HepG2 (cell line): ENCODE results near the gene SEMA3B. TPM values are rescaled to one million over a fixed set of nuclear protein-coding genes. Genes with fewer than 3 reads are reported as not detected.

Source experiments
- FIP1L1 ChIP-seq: fragments of 200-400 bp; formaldehyde crosslinking; IDR thresholded peaks from 2 replicates; pipeline ENCODE4 v1.6.1; 2018; ENCODE audit warnings: low read depth, mild to moderate bottlenecking, low read length, moderate library complexity, borderline replicate concordance; ENCODE audit not compliant: insufficient read depth
- FOXA3 ChIP-seq: IDR thresholded peaks from 2 replicates; pipeline ENCODE4 v1.6.1; 2016; ENCODE audit warnings: missing genetic modification reagents, missing compliant biosample characterization
- GPBP1L1 ChIP-seq: sonication (generic); formaldehyde crosslinking; IDR thresholded peaks from 2 replicates; pipeline ENCODE4 v1.5.0; 2020; ENCODE audit warnings: mild to moderate bottlenecking, missing genetic modification reagents
- GZF1 ChIP-seq: sonication (generic); formaldehyde crosslinking; IDR thresholded peaks from 2 replicates; pipeline ENCODE4 v1.5.1; 2020; ENCODE audit warnings: mild to moderate bottlenecking, missing genetic modification reagents
- HNF4A ChIP-seq: sonication (generic); formaldehyde crosslinking; IDR thresholded peaks from 2 replicates; pipeline ENCODE4 v1.4.0; 2020; ENCODE audit warnings: missing genetic modification reagents
- KDM6A ChIP-seq: IDR thresholded peaks from 2 replicates; pipeline ENCODE4 v1.6.1; 2016; ENCODE audit warnings: low read depth
- MLXIP ChIP-seq: sonication (generic); formaldehyde crosslinking; IDR thresholded peaks from 2 replicates; pipeline ENCODE4 v1.9.0; 2021; ENCODE audit warnings: missing genetic modification reagents, borderline replicate concordance
- MNT ChIP-seq: fragments of 450-650 bp; IDR thresholded peaks from 2 replicates; pipeline ENCODE4 v1.6.1; 2016
- NCOA2 ChIP-seq: sonication (generic); formaldehyde crosslinking; IDR thresholded peaks from 2 replicates; pipeline ENCODE4 v1.8.0; 2022; ENCODE audit warnings: inconsistent platforms
- RCOR2 ChIP-seq: IDR thresholded peaks from 2 replicates; pipeline ENCODE4 v1.6.1; 2016; ENCODE audit warnings: missing biosample characterization, missing genetic modification reagents
- RXRA ChIP-seq: sonication (generic); formaldehyde crosslinking; IDR thresholded peaks from 2 replicates; pipeline ENCODE4 v1.5.1; 2020; ENCODE audit warnings: missing genetic modification reagents
- SAFB2 ChIP-seq: sonication (generic); formaldehyde crosslinking; IDR thresholded peaks from 2 replicates; pipeline ENCODE4 v1.5.1; 2020; ENCODE audit warnings: missing genetic modification reagents, low read depth, mild to moderate bottlenecking, borderline replicate concordance
- SCMH1 ChIP-seq: sonication (generic); formaldehyde crosslinking; IDR thresholded peaks from 2 replicates; pipeline ENCODE4 v1.9.0; 2021; ENCODE audit warnings: missing genetic modification reagents, mild to moderate bottlenecking, borderline replicate concordance
- SOX13 ChIP-seq, 3 experiments: fragments of 450-650 bp in 1 of 3; sonication (generic) in 1 of 3; formaldehyde crosslinking in 1 of 3; IDR thresholded peaks in 2 of 3; conservative IDR thresholded peaks in 1 of 3; 2 replicates each; pipeline versions ENCODE4 v1.5.0 to v1.6.1; 2016 to 2020; ENCODE audit warnings: antibody characterized with exemption in 1 of 3, mild to moderate bottlenecking in 1 of 3, missing compliant biosample characterization in 1 of 3, missing genetic modification reagents in 1 of 3, moderate library complexity in 1 of 3
- SOX5 ChIP-seq: IDR thresholded peaks from 2 replicates; pipeline ENCODE4 v1.6.1; 2016; ENCODE audit warnings: borderline replicate concordance
- SRSF1 ChIP-seq: fragments of 200-400 bp; formaldehyde crosslinking; optimal IDR thresholded peaks from 2 replicates; pipeline ENCODE3; 2017; ENCODE audit warnings: mild to moderate bottlenecking, low read depth, low read length, moderate library complexity
- TBX2 ChIP-seq: sonication (generic); formaldehyde crosslinking; IDR thresholded peaks from 2 replicates; pipeline ENCODE4 v1.5.0; 2020; ENCODE audit warnings: missing genetic modification reagents, mild to moderate bottlenecking, borderline replicate concordance
- TEF ChIP-seq: sonication (generic); formaldehyde crosslinking; IDR thresholded peaks from 2 replicates; pipeline ENCODE4 v1.5.0; 2020; ENCODE audit warnings: missing genetic modification reagents
- YEATS2 ChIP-seq: sonication (generic); formaldehyde crosslinking; IDR thresholded peaks from 2 replicates; pipeline ENCODE4 v1.4.0; 2020; ENCODE audit warnings: missing genetic modification reagents, borderline replicate concordance
- ZFP36 ChIP-seq: fragments of 150-350 bp; IDR thresholded peaks from 2 replicates; pipeline ENCODE4 v1.6.1; 2018; ENCODE audit warnings: borderline replicate concordance, low read length, low read depth; ENCODE audit not compliant: partially characterized antibody
- ZFP37 ChIP-seq: sonication (generic); formaldehyde crosslinking; IDR thresholded peaks from 2 replicates; pipeline ENCODE4 v1.4.0; 2020; ENCODE audit warnings: missing genetic modification reagents, borderline replicate concordance
- ZNF251 ChIP-seq: sonication (generic); formaldehyde crosslinking; IDR thresholded peaks from 2 replicates; pipeline ENCODE4 v1.9.0; 2021; ENCODE audit warnings: mild to moderate bottlenecking, missing genetic modification reagents
- ZNF343 ChIP-seq: sonication (generic); formaldehyde crosslinking; IDR thresholded peaks from 2 replicates; pipeline ENCODE4 v1.4.0; 2020; ENCODE audit warnings: mild to moderate bottlenecking, missing genetic modification reagents
- ZNF781 ChIP-seq: sonication (generic); formaldehyde crosslinking; IDR thresholded peaks from 2 replicates; pipeline ENCODE4 v1.5.1; 2020; ENCODE audit warnings: borderline replicate concordance, mild to moderate bottlenecking, missing genetic modification reagents; ENCODE audit errors: not compliant biosample characterization
- polyA plus RNA-seq, 8 experiments: library from polyadenylated mRNA; depleted of rRNA in 3 of 8; stranded (reverse) in 7 of 8; unstranded in 1 of 8; fragments of >200 nt; fragmentation: Illumina TruSeq in 4 of 8; extraction: Trizol in 4 of 8; gene quantifications; 2 replicates each; pipeline versions ENCODE4 v1.2.1 to v1.2.3, GENCODE V29; 2011 to 2016; ENCODE audit warnings: low read depth in 4 of 8, missing spikeins in 1 of 8, mixed read lengths in 1 of 8; ENCODE audit not compliant: insufficient read depth in 1 of 8
- total RNA-seq, 5 experiments: library from RNA; depleted of rRNA; stranded (reverse); fragments of >200 nt; fragmentation: Illumina TruSeq; extraction: Trizol; gene quantifications; 2 replicates each; pipeline ENCODE4 v1.2.3, GENCODE V29; 2016; ENCODE audit warnings: low read depth in 1 of 5

The SEMA3B gene
- total and polyA plus RNA-seq, 2 of the 13 experiments (the other 11 are each of a cell fraction or from before 2014, with no cell fraction given) = 93.2 to 158 TPM

- no peak for TF ChIP-seq SOX5
- no peak for TF ChIP-seq ZFP36
- TF ChIP-seq SRSF1 = peak; percentile 88
- no peak for TF ChIP-seq RXRA (CRISPR knock-in tag)
- peak; percentile 76 for TF ChIP-seq TBX2 (CRISPR knock-in tag)
- TF ChIP-seq MNT = no peak
- peak; percentile 77 for TF ChIP-seq HNF4A (CRISPR knock-in tag)
- no peak for TF ChIP-seq GZF1 (CRISPR knock-in tag)
- no peak for TF ChIP-seq YEATS2 (CRISPR knock-in tag)
- TF ChIP-seq NCOA2 (CRISPR knock-in tag) = peak; percentile 44
- no peak for TF ChIP-seq SAFB2
- no peak for TF ChIP-seq ZFP37 (CRISPR knock-in tag)
- TF ChIP-seq MLXIP = no peak
- TF ChIP-seq SCMH1 = no peak
- no peak for TF ChIP-seq KDM6A (CRISPR knock-in tag)
- no peak for TF ChIP-seq ZNF781
- TF ChIP-seq GPBP1L1 = no peak
- TF ChIP-seq FOXA3 (CRISPR knock-in tag) = peak; percentile 27; the same call in 1 of the 2 replicates
- no peak for TF ChIP-seq SOX13 (IDR thresholded peaks at IDR 0.05)
- TF ChIP-seq SOX13 (CRISPR knock-in tag; conservative IDR thresholded peaks at IDR 0.05 in 1 of 2, IDR thresholded peaks at IDR 0.05 in 1 of 2) = peak in 1 of 2 experiments; percentile 26; a peak in 1 of 4 replicates
- TF ChIP-seq FIP1L1 = no peak
- TF ChIP-seq RCOR2 (CRISPR knock-in tag) = no peak
- TF ChIP-seq ZNF343 (CRISPR knock-in tag) = no peak
- TF ChIP-seq TEF = no peak
- no peak for TF ChIP-seq ZNF251 (CRISPR knock-in tag)
Observed at GRCh38 chr3:50268703-50269451, at the start of gene SEMA3B (continued).
